Vagina (tissue), 2 donors: ENCODE data around the gene CPAMD8. TPM values are rescaled to one million over a fixed set of nuclear protein-coding genes. Genes with fewer than 3 reads are reported as not detected.
"Not testable (repeated sequence)": the region's sequence is repeated elsewhere in the genome, so short reads cannot be mapped to it uniquely, and the experiment has no call there.

Experiments used
- DNase-seq, 2 donors: peaks; one replicate each; pipeline ENCODE4 v3.0.0-alpha.2; 2017; ENCODE audit errors: extremely low spot score in 2 of 2
- H3K27ac ChIP-seq: fragments of 200-600 bp; sonication (generic); one replicate; pipeline ENCODE4 v1.5.1; 2019
- H3K27me3 ChIP-seq: fragments of 200-600 bp; sonication (generic); one replicate; pipeline ENCODE4 v1.5.1; 2019
- H3K36me3 ChIP-seq, 2 donors: fragments of 200-600 bp; sonication (generic); one replicate each; pipeline ENCODE4 v1.5.1; 2017 to 2019
- H3K4me1 ChIP-seq: fragments of 200-600 bp; sonication (generic); one replicate; pipeline ENCODE4 v1.5.1; 2019
- H3K4me3 ChIP-seq, 2 donors: fragments of 200-600 bp; sonication (generic); 1 replicate in 1 of 2; 2 replicates in 1 of 2; pipeline ENCODE4 v1.5.1; 2016 to 2019
- H3K9me3 ChIP-seq: fragments of 200-600 bp; sonication (generic); one replicate; pipeline ENCODE4 v1.5.1; 2019
- POLR2A ChIP-seq, 2 donors: fragments of 450-650 bp; IDR thresholded peaks; one replicate each; pipeline ENCODE4 v1.6.1; 2017; ENCODE audit warnings: antibody characterized with exemption in 2 of 2, mild to moderate bottlenecking in 2 of 2, moderate library complexity in 2 of 2
- POLR2AphosphoS5 ChIP-seq, 2 donors: sonication (generic); formaldehyde crosslinking; IDR thresholded peaks; one replicate each; pipeline ENCODE4 v1.9.0; 2017; ENCODE audit warnings: antibody characterized with exemption in 2 of 2, mild to moderate bottlenecking in 2 of 2, low read depth in 1 of 2; ENCODE audit not compliant: insufficient read depth in 1 of 2
- intact Hi-C: fragments of 100-400 bp; cut with DNase I; formaldehyde crosslinking; loops from one replicate; pipeline ENCODE4 v1.15.1; 2023
- total RNA-seq: library from RNA; depleted of rRNA; stranded (reverse); fragments of >200 nt; gene quantifications from one replicate; pipeline ENCODE4 v1.2.3, GENCODE V29; 2016
- TF ChIP-seq, protein P1 (sequence below), 3 experiments: fragments of 450-650 bp in 2 of 3; fragments of 200-600 bp in 1 of 3; sonication (generic) in 1 of 3; IDR thresholded peaks; one replicate each; pipeline ENCODE4 v1.5.1; 2017 to 2019; ENCODE audit warnings: antibody characterized with exemption in 3 of 3, mild to moderate bottlenecking in 2 of 3, moderate library complexity in 2 of 3

The CPAMD8 gene
- total RNA-seq, 1 donor from 2014 or later = 16.0 TPM

DNA sequence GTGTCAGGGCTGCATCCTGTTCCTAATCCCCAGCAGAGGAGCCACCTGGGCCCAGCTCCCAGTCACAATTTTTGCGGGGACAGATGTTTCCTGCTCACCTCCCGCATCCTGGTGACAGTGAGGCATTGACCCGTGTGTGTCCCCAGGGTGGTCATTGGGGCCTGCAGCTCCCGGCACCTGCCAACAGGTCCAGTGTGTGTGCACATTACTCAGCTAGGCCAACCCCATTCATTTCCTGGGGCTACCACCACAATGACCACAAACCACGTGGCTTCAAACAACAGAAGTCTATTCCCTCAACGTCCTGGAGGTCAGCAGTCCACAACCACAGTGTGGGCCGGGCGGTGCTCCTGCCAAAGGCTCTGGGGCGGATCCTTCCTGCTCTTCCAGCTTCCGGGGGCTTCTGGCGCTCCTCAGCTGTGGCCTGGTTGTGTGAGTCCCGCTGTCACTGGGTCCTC, 149.7 kb downstream of the CPAMD8 start:
- intact Hi-C loops = no loop called here
- H3K4me3 ChIP-seq = no peak overlapping the region
- no peak overlapping the region for H3K27ac ChIP-seq
- H3K4me1 ChIP-seq = peaks cover 17% of the 10 kb centered on the region
- no peaks in the 10 kb centered on the region for H3K9me3 ChIP-seq
- H3K27me3 ChIP-seq = no peaks in the 10 kb centered on the region
- H3K36me3 ChIP-seq = peaks cover 0 to 65% of the 10 kb centered on the region in 2 donors
- no peak for DNase-seq
- TF ChIP-seq POLR2AphosphoS5 (IDR thresholded peaks at IDR 0.05; ENCODE audit: insufficient read depth in 1 of 2, low read depth in 1 of 2) = peak in 1 of 2 donors; percentile 23
- TF ChIP-seq, protein P1, sequence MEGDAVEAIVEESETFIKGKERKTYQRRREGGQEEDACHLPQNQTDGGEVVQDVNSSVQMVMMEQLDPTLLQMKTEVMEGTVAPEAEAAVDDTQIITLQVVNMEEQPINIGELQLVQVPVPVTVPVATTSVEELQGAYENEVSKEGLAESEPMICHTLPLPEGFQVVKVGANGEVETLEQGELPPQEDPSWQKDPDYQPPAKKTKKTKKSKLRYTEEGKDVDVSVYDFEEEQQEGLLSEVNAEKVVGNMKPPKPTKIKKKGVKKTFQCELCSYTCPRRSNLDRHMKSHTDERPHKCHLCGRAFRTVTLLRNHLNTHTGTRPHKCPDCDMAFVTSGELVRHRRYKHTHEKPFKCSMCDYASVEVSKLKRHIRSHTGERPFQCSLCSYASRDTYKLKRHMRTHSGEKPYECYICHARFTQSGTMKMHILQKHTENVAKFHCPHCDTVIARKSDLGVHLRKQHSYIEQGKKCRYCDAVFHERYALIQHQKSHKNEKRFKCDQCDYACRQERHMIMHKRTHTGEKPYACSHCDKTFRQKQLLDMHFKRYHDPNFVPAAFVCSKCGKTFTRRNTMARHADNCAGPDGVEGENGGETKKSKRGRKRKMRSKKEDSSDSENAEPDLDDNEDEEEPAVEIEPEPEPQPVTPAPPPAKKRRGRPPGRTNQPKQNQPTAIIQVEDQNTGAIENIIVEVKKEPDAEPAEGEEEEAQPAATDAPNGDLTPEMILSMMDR (IDR thresholded peaks at IDR 0.05) = no peak

DNA sequence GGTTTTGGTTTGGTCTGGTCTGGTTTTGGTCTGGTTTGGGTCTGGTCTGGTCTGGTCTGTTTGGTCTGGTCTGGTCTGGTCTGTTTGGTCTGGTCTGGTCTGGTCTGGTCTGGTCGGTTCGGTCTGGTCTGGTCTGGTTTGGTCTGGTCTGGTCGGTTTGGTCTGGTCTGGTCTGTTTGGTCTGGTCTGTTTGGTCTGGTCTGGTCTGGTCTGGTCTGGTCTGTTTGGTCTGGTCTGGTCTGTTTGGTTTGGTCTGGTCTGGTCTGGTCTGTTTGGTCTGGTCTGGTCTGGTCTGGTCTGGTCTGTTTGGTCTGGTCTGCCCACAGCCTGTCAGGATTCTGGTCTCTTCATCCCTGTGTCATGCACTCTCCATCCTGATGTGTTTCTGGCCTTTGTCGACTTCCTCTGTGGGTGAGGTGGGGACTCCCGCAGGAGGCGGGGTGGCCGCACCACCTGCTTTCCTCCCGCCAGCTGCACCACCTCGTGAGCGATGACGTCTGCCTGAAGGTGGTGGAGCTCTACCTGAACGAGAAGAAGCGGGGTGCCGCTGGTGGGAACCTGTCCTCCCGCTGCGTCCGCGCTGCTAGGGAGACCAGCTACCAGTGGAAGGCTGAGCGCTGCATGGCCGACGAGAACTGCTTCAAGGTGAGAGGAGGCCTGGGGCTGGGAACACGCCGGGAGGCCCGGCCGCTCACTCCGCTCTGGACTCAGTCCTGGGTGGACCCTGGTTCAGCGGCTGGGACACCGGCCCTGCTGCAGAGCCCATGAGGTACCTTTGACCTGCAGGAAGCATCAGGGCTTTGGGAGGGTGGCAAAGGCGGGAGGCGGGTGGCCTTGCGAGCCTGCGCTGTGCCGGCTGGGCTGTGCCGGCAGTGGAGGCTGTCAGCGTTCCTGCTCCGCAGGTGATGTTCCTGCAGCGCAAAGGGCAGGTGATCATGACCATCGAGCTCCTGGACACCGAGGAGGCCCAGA, 150.7 kb downstream of the CPAMD8 start:
- H3K4me1 ChIP-seq = peaks cover 17% of the 10 kb centered on the region
- H3K27ac ChIP-seq = no peak overlapping the region
- TF ChIP-seq POLR2A (IDR thresholded peaks at IDR 0.05) (no peak), POLR2AphosphoS5 (IDR thresholded peaks at IDR 0.05; ENCODE audit: insufficient read depth in 1 of 2, low read depth in 1 of 2) (no peak)
- TF ChIP-seq, protein P1 (IDR thresholded peaks at IDR 0.05) = no peak
- H3K36me3 ChIP-seq = peaks cover 0 to 73% of the 10 kb centered on the region in 2 donors
- H3K27me3 ChIP-seq = no peaks in the 10 kb centered on the region
- H3K9me3 ChIP-seq = no peaks in the 10 kb centered on the region
- no peak for DNase-seq
- intact Hi-C loops = no loop called here
- H3K4me3 ChIP-seq = no peak overlapping the region

DNA sequence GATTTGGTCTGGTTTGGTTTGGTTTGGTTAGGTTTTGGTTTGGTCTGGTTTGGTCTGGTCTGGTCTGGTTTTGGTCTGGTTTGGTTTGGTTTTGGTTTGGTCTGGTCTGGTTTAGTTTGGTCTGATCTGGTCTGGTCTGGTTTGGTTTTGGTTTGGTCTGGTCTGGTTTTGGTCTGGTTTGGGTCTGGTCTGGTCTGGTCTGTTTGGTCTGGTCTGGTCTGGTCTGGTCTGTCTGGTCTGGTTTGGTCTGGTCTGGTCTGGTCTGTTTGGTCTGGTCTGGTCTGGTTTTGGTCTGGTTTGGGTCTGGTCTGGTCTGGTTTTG, 151.7 kb downstream of the CPAMD8 start:
- H3K27me3 ChIP-seq, DNase-seq, intact Hi-C loops, H3K9me3 ChIP-seq, H3K27ac ChIP-seq, H3K4me3 ChIP-seq: not testable (repeated sequence)
- Histone ChIP-seq H3K4me1 (peaks cover 17% of the 10 kb centered on the region), H3K36me3 (peaks cover 0 to 74% of the 10 kb centered on the region in 2 donors)

DNA sequence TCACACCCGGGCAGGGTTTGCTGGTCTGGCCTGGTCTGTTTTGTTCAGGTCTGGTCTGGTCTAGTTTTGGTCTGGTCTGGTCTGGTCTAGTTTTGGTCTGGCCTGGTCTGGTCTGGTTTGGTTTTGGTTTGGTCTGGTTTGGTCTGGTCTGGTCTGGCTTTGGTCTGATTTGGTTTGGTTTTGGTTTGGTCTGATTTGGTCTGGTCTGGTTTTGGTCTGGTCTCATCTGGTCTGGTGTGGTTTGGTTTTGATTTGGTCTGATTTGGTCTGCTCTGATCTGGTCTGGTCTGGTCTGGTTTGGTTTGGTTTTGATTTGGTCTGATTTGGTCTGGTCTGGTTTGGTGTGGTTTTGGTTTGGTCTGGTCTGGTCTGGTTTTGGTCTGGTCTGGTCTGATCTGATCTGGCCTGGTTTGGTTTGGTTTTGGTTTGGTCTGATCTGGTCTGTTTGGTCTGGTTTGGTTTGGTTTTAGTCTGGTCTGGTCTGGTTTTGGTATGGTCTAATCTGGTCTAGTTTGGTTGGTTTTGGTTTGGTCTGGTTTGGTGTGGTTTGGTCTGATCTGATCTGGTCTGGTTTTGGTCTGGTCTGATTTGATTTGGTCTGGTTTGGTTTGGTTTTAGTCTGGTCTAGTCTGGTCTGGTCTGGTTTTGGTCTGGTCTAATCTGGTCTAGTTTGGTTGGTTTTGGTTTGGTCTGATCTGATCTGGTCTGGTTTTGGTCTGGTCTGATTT, 152.2 kb downstream of the CPAMD8 start:
- H3K27me3 ChIP-seq = no peaks in the 10 kb centered on the region
- TF ChIP-seq POLR2AphosphoS5 (IDR thresholded peaks at IDR 0.05; ENCODE audit: insufficient read depth in 1 of 2, low read depth in 1 of 2) (no peak), POLR2A (IDR thresholded peaks at IDR 0.05) (no peak)
- TF ChIP-seq, protein P1 (IDR thresholded peaks at IDR 0.05) = no peak
- intact Hi-C loops = no loop called here
- no peak overlapping the region for H3K4me3 ChIP-seq
- H3K36me3 ChIP-seq = peaks cover 0 to 74% of the 10 kb centered on the region in 2 donors
- peak overlapping the region; percentile 9 for H3K27ac ChIP-seq
- no peak for DNase-seq
- no peaks in the 10 kb centered on the region for H3K9me3 ChIP-seq
- peaks cover 17% of the 10 kb centered on the region for H3K4me1 ChIP-seq

DNA sequence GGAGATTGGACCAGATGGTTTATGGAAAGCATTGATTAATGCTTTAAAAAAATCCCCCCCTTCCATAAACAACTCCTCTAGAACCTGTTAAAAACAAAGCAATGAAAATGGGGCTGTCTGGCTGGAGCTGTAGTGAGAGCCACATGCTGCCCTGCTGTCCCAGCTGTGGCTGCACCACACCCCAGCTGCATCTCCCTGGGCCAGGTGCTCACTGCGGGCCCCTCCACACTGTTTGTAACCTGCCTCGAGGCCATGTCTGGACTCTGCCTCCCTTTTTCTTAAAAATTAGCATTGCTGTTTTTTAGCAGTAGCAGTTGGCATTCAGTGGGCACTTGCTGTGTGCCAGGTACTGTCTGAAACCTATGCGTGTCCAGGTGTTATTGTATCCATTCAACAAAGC, 153.0 kb downstream of the CPAMD8 start:
- Histone ChIP-seq H3K27me3 (no peaks in the 10 kb centered on the region), H3K9me3 (no peaks in the 10 kb centered on the region), H3K4me1 (peaks cover 17% of the 10 kb centered on the region), H3K4me3 (no peak overlapping the region), H3K36me3 (peaks cover 0 to 74% of the 10 kb centered on the region in 2 donors), H3K27ac (no peak overlapping the region)
- DNase-seq = no peak
- intact Hi-C loops = no loop called here
- TF ChIP-seq, protein P1 (IDR thresholded peaks at IDR 0.05) = no peak
- TF ChIP-seq POLR2AphosphoS5 (IDR thresholded peaks at IDR 0.05; ENCODE audit: insufficient read depth in 1 of 2, low read depth in 1 of 2) (no peak), POLR2A (IDR thresholded peaks at IDR 0.05) (no peak)
